ENCODE results near the gene CALB2. TPM values are rescaled to one million over a fixed set of nuclear protein-coding genes. Genes with fewer than 3 reads are reported as not detected.

Gene CALB2
- total RNA-seq, 1 experiment from 2014 or later = 1.6 TPM

DNA sequence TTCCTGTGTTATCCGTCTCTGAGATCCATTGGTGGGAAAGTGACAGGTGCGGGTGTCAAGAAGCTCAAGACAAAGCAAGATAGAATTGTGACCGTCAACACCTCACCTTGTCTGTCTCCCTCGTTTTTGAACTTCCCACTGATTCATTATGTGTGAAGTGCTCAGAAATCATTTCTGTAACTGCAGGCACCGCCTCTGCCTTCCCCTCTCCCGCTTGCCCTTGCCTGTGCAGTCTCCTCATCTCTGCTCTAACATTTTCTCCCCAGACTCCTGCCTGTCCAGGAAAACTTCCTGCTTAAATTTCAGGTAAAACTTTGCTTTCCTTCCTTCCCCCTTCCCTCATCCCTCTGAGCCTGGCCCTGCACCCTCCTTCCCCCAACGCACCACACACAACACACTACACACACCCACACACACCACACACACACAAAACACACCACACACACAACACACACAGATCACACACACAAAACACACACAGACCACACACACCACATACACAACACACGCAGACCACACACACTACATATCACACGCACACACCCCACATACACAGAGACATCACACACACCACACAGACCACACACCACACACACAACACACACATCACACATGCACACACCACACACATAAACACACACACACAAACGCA, 25.7 kb downstream of the CALB2 start:
- DNase-seq (ENCODE audit: extremely low read depth, low read depth) = no peak

DNA sequence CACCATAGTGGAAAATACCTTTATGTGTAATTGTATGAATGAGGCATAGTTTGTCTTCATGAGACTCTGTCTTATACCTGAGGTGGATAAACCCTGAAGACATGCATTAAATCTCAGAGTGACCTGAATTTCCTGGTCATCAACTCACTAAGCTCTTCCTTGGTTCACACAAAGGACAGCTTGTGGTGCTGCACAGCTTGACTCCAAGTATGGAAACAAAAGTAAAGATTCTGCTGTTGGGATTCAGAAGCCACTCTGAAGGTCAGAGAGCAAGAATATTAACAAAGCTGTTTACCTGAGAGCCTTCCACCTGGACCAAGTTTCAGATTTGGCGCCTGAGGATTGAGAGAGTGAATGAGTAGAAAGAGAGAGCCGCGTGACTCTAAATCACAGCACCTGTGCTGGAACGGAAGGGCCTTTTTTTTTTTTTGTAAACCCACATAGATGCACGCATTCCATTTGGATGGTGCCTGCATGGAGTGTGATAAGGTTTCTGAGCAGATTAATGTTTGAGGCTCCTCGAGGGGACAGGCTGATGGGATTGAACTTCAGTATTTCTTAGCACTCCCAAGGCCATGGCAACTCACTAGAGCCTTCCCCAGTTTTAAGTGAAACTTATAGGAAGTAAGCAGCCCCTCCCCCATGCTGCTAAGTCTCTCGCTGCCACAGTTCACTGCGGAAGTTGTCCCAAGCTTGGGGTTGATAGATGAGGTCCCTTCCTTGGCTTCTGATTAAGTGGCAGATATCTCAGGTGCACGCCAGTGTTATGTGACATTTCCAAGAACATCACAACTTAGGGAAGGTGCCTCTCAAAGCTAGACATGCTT, 28.7 kb downstream of the CALB2 start:
- no peak for DNase-seq (ENCODE audit: extremely low read depth, low read depth)

DNA sequence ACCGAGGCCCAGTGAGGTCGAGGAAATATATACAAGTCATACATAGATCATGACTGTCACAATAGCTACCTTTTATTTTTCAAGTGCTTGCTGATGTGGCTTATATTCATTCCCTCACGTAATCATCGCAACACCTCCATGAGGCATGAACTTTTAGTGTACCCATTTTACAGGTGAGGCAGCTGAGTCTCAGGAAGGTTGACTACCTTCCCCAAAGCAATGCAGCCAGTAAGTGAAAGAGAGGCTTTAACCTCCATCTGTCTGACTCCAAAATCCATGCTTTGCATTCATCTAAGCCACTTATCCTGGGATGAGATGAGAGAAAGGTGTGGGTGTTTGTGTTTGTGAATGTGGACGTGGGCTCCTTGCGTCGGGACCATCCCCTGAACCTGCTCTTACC, 30.8 kb downstream of the CALB2 start:
- DNase-seq (ENCODE audit: extremely low read depth, low read depth) = no peak

DNA sequence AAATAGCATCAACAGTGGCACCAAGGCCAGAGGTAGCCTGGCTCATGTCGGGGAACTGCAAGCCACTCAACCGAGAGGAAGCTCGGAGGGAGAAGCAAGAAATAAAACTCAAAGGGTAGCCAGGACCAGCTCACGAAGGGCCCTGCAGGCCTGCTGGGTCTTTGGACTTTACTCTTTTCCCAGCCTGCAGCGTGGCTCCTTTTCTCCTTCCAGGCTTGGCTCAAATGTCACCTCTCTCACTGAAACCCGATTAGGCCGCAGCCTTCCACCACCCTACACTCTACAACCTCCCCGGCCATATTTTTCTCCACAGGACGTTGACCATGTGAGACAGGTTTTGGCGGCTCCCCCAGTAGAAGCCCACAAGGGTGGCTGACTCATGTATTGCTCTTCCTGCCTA, 38.1 kb downstream of the CALB2 start:
- no peak for DNase-seq (ENCODE audit: extremely low read depth, low read depth)

DNA sequence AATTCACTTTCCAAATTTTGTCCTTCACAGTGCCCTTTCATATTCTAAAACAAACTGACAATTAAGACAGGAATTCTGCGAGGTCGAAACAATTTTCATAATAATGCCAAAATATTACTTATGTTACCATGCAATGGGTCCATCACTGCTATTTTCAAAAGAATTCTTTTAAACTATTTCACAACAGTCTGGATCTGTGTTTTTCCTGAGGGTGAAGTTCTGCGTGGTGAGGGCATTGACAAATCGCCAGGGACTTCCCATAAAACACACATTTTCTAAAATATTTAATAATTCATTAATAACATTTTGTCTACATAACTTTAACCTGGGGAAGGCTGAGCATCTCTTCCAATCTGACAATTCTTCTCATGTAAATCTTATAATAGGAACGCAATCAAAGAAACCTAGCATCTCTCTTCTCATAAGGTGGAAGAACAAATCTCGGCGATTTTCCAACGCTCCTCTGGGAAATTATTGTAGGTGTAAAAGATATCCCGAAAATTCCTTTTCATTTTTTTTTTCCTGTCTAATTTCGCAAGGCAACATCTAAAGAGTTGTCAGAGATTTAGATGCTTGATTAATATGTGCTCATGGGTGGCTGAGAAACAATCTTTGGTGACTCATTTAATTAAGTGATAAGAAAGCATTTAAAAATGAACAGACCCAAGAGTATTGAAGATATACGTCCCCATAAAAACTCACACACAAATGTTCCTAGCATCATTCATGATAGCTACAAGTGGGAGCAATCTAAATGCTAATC, 41.5 kb downstream of the CALB2 start:
- DNase-seq (ENCODE audit: extremely low read depth, low read depth) = no peak

DNA sequence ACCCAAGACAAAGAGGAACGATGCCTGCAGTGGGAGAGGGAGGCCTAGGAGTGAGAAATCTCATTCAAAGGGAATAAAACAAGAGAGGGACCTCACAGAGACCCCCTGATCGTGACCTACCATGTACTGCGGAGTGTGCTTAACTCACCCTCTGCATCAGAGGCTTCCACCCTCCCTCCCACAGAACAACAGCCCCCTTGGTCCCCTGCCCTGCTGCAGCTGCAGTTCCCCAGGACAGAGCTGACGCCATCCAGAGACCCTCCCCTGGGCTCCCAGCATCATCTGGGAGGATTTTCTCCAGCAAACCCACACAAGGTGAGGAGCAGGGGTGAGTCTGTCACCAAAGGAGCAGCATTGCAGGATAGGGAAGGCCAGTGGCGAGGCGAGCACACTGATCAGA, 43.5 kb downstream of the CALB2 start:
- no peak for DNase-seq (ENCODE audit: extremely low read depth, low read depth)

DNA sequence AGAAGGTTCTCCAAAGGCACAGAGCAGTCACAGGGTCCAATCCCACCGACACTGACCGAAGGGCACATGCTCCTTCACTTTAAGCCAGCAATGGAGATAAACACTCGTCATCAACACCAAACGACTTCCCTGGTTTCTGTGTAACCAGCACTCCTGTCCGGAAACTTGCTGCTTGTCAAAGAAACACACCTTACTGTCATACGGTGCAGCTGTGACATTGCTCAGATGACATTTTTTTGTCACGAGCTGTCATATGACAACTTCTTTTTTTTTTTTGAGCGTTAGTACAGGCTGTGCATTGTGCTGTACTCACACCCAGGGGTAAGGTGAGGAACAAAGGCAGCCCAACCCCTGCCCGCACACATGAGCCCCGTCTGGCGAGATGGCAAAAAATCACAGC, 44.2 kb downstream of the CALB2 start:
- no peak for DNase-seq (ENCODE audit: extremely low read depth, low read depth)

DNA sequence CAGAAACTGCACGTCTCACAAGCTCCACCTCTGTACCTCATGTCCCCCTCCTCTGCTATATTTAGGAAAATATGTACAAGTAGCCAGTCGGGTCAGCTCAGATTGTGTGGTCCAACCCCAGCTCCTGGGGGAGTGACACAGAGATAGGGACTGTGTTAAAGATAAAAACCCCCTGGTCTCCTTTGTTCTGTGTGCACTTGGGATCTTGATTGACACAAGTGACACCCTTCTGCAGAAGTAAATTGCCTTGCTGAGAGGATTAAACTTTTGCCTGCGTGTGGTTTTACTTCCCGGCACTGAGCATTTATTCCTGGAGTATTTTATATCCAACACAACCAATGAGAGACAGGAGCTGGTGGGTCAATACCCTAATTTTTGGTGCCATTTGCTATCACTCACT, 45.8 kb downstream of the CALB2 start:
- DNase-seq (ENCODE audit: extremely low read depth, low read depth) = no peak

DNA sequence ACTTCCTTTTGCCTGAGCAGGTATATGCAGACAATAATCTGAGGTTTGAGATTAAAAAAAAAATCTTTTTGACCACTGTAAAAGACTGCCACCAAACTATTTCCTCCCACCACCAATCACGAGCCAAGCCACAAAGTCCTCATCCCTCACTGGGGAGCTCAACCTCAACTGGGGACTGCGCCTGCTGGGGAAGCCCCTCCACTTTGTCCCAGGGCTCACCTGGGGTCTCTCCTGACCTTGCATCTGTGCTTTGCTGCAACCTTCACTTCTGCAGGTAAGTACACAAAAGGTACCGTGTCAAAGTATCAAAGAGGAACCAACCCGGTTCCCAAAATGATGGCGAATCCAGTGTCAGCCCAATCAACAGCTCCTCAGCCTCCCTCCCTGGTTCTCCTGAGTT, 47.8 kb downstream of the CALB2 start:
- no peak for DNase-seq (ENCODE audit: extremely low read depth, low read depth)

DNA sequence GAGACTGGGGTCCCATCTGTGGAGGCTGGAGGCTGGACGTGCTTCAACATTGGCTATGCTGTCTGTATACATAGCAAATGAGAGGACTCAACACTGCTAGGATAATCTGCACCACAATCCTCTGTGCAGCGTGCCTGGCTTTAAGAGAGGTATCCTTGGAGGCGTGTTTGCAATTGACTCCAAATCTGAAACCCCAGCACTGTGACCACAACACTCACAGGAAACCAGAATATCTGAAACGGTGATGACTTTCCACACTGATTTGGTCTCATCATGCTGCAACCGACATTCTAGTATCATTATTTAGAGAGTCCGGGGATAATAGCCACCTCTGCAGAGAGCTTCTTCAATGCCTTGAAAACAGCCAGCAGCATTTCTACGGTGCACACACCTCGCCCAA, 48.2 kb downstream of the CALB2 start:
- DNase-seq (ENCODE audit: extremely low read depth, low read depth) = no peak

DNA sequence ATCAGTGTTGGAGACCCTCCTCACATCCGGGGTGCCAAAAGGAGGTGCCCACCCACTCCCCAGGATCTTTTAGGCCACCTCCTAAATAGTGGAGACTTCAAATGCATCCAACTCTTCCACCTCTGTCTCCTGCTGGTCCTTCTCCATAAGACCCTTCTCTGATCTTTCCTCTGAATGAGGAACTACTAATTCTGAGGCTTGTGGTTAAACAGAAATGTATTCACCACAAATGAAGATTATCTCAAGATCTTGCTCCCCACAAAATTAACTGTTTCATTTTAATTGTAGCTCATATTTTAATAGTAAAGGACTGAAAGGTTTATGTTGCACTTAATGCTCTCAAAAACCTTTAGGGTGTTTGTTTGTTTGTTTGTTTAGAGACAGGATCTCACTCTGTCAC, 49.2 kb downstream of the CALB2 start:
- no peak for DNase-seq (ENCODE audit: extremely low read depth, low read depth)

DNA sequence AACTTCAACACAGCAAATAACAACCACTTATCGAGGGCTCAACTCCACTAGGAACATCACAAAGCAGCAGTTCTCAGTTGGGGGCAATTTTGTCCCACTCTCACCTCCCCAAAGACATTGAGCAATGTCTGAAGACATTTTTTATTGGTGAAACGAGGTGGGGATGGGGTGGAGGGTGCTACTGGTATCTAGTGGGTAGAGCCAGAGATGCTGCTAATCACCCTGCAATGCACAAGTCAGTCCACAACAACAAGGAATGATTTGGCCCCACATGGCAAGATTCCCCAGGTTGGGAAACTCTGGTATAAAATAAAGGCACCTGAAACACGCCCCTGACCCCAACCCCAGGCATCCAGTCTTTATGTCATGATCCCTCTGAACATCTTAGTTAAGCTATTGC, 50.0 kb downstream of the CALB2 start:
- DNase-seq (ENCODE audit: extremely low read depth, low read depth) = no peak

DNA sequence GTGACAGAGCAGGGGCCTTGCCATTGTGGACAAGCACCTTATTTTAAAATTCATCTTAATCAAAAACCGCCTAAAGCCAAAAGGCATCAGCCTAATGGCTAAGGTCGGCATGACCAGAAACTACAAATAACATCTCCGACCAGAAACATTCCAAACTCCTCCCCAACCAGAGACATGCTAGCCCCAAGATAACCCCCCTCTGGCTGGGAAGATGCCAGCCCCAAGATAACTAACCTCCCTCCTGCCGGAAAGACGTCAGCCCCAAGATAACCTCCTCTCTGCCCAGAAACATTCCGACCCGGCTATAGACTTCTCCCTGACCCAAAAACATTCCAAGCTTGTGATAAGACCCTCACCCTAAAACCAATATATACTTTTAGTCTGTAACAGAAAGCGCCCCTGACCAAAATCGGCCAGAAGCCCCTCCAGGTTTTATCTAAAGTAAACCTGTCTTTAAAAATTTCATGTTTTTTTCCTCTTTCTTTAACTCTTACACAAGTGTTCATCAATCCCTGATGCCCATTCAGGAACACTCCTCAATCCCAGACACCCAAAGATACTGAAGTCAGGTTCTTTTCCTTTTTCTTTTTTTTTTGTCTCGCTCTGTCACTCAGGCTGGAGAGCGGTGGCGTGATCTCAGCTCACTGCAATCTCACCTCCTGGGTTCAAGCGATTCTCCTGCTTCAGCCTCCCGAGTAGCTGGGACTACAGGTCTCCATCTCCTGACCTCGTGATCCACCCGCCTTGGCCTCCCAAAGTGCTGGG, 50.7 kb downstream of the CALB2 start:
- no peak for DNase-seq (ENCODE audit: extremely low read depth, low read depth)

DNA sequence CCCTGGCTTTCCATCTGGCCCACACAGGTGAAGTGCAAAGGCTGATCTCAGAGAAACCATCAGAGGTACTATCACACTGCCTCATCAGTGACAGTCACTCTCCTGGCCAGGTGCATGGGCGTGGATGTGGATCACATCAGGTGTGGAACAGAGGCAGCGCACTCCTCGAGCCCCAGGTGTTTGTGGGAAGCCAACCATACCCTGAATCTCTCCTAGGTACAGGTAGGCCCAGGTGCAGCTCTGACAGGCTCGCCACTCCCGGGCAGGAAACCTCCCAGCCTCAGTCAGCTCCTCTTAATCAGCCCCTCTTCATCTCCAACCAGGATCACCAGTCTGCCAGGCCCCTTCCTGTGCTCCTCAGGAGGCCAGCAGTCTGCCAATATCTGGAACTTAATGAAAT, 51.6 kb downstream of the CALB2 start:
- no peak for DNase-seq (ENCODE audit: extremely low read depth, low read depth)

DNA sequence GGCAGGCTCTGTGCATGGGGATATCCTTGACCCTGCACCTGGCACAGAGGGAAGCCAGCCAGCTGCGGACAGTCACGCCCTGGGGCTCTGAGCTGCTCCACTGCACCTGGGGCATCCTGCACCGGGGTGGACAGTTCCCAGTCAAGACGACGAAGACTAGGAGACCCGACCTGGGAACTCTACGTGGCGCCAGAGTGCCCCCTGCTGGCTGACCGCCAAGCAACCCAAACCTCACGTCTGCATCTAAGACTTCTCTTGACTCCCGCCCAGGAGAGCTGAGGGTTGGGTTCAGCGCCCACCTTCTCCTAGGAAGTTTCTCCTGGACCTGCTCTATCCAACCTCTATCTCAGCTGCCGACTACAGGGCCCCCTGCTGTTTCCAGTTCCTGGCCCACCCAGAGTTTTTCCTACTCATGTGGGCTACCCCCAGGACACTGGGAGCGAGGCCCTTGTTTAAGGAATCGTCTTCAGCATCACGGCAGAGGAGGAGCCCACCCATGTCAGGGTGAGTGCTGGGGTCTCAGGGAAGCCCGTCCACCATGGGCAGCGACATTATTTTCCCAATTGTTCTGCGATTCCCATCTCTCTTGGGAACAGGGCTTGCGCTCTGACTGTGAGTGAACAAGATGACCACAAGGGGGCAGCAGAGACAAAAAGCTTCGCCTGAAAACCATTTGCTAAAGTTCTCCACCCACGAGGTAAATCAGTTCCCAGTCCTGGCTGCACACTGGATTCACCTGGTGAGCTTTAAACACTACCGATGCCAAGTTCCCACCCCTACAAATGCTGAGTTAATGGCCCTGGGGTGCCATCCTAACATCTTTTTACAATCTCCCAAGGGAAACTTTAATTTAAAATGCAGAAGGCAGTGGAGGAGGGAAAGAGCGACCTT, 54.0 kb downstream of the CALB2 start:
- peak; percentile 63 for DNase-seq (ENCODE audit: extremely low read depth, low read depth)

DNA sequence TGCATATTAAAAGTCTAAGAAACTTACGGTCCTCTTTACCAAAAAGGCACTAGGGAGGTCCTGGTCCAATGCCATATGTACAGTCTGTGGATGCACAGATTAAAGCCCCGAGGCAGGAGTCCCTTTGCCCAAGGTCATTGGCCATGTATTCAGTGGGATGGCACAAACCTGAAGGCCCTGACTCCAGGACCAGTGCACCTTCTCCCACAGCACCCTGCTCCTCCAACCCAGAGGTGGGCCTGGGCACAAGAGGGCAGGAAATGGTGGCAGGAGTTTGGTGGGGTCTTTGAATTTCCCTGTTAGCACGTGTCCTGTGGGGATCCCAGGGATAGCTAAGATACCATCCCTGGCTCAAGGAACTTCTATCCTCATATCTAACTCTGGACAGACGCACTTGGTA, 54.8 kb downstream of the CALB2 start:
- no peak for DNase-seq (ENCODE audit: extremely low read depth, low read depth)

DNA sequence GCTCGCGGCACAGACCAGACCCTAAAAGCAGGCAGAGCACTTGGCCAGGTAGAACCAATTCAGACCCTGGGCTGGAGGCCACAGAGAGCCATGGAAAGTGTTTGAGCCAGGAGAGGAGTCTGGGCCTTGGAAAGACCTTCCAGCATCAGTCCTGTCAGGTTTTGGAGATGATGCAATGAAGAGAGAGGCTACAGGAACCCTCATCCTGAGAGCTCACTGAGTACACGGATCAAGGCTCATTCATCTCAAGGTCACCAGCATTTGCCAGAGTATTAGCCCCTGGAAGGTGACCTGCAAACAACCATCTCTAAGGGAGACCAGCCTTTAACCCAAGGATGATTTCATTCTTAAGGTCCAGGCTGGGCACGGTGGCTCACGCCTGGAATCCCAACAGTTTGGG, 55.5 kb downstream of the CALB2 start:
- no peak for DNase-seq (ENCODE audit: extremely low read depth, low read depth)

DNA sequence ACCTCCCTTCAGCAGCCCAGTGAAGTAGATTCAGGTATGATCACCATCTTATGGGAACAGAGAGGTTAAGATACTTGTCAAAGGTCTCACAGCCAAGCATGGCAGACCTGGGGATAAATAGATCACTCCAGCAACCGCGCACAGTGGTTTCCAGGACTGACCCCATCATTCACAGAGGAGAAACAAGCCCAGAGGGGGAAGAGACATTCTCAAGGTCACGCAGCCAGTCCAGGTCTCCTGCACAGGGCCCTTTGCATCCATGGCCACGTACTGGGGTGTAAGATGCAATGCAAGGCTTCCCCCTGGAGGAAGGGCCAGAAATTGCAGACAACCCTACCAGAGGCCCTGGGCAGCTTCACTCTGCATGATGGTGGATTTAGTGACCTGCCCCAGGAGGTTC, 63.4 kb downstream of the CALB2 start:
- no peak for DNase-seq (ENCODE audit: extremely low read depth, low read depth)

DNA sequence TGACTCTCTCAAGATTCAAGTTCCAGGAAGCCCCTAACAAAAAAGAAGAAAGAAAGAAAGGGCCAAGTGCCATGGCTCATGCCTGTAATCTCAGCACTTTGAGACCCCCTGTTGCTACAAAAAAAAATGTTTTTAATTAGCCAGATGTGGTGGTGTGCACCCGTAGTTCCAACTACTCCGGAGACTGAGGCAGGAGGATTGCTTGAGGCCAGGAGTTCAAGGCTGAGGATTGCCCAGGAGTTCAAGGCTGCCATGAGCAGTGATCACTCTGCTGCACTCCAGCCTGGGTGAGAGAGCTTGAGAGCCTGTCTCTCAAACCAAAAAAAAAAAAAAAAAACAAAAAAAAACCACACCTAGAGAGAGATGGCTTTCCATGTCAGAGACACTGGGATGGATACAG, 64.5 kb downstream of the CALB2 start:
- no peak for DNase-seq (ENCODE audit: extremely low read depth, low read depth)

DNA sequence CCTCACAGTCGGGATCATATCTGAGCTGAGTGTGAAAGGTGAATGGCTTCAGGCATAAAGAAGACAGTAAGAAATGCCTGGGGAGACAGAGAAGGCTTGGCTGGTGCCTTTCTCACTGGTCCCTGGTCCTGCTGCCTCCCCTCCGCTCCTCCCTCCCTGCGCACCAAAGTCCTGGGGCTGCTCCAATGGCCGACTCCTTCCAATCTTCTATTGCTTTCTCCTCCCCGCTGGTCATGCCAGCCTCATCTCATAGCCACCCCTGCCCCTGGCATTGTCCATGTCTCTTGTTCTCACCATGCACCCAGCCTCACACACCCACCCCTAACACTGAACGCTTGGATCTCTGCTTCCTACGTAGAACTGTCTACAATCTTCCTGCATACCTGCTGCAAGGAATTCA, 65.3 kb downstream of the CALB2 start:
- no peak for DNase-seq (ENCODE audit: extremely low read depth, low read depth)

Data from NCI-H460 (cell line).